Uterus (tissue), 2 donors: ENCODE results near the gene CDSN.
"Not testable (repeated sequence)": the region's sequence is repeated elsewhere in the genome, so short reads cannot be mapped to it uniquely, and the experiment has no call there.

Source experiments
- POLR2A ChIP-seq, 2 donors: fragments of 450-650 bp; IDR thresholded peaks; one replicate each; pipeline ENCODE4 v1.6.1; 2016; ENCODE audit warnings: antibody characterized with exemption in 2 of 2, mild to moderate bottlenecking in 1 of 2, moderate library complexity in 1 of 2
- TF ChIP-seq, protein P1 (sequence below), 4 experiments: fragments of 200-600 bp in 2 of 4; fragments of 450-650 bp in 2 of 4; sonication (generic) in 2 of 4; IDR thresholded peaks; one replicate each; pipeline ENCODE4 v1.5.1; 2016 to 2019; ENCODE audit warnings: antibody characterized with exemption in 4 of 4, mild to moderate bottlenecking in 2 of 4, moderate library complexity in 1 of 4

DNA sequence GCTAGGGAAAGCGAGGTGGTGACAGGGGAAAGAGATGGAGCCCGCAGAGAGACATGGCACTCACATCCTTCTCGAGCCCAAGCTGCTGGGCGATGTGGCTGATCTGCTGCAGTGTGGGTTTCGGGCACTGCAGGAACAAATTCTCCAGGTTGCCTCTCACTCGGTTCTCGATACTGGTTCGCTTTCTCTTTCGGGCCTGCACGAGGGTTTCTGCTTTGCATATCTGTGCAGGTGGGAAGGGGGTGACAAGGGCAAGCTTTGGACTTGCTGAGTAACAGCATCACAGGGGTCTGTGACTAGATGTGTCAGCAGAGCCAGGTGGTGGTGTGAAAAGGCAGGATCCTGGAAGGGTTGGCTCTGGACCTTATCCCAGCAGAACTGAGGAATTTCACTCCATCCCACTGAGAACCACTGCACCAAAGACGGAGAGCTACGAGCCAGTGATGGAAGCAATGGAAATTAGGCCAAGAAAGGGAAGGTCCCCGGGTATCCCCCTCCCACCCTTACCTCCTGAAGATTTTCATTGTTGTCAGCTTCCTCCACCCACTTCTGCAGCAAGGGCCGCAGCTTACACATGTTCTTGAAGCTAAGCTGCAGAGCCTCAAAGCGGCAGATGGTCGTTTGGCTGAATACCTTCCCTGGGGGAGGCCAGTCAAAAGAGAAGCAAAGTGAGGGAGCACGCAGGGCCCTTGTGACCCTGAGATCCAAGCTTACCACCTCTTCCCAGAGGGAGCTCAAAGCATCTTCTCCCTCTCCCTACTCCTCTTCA, 45.0 kb upstream of the CDSN start:
- TF ChIP-seq, protein P1, sequence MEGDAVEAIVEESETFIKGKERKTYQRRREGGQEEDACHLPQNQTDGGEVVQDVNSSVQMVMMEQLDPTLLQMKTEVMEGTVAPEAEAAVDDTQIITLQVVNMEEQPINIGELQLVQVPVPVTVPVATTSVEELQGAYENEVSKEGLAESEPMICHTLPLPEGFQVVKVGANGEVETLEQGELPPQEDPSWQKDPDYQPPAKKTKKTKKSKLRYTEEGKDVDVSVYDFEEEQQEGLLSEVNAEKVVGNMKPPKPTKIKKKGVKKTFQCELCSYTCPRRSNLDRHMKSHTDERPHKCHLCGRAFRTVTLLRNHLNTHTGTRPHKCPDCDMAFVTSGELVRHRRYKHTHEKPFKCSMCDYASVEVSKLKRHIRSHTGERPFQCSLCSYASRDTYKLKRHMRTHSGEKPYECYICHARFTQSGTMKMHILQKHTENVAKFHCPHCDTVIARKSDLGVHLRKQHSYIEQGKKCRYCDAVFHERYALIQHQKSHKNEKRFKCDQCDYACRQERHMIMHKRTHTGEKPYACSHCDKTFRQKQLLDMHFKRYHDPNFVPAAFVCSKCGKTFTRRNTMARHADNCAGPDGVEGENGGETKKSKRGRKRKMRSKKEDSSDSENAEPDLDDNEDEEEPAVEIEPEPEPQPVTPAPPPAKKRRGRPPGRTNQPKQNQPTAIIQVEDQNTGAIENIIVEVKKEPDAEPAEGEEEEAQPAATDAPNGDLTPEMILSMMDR (IDR thresholded peaks at IDR 0.05): not testable (repeated sequence)
- not testable (repeated sequence) for TF ChIP-seq POLR2A (IDR thresholded peaks at IDR 0.05)
